ENCODE results near the gene TLE3.

TLE3 gene

GRCh38 chr15:70097321-70098152 lies at the start of gene TLE3:
Gene TLE3, minus strand, starts transcription at chr15:70097917. Its CDS starts 1,119 bp downstream, at chr15:70096798.
- peak; percentile 92 for DNase-seq (ENCODE audit: low read depth)
- peak; percentile 35 for TF ChIP-seq CTCF (IDR thresholded peaks at IDR 0.05; ENCODE audit: low read depth, low read length, missing control alignments)
- peak within 1 kb of the TSS; percentile 96 for H3K4me3 ChIP-seq (ENCODE audit: low read depth, low read length)

- TF ChIP-seq CTCF (IDR thresholded peaks at IDR 0.05; ENCODE audit: low read depth, low read length, missing control alignments) = no peak
- DNase-seq (ENCODE audit: low read depth) = no peak
These were observed 49.6 kb upstream of the TLE3 start for GRCh38 chr15:70147178-70147760.

GRCh38 chr15:70146771-70147170 lies 49.1 kb upstream of the TLE3 start:
- no peak for TF ChIP-seq CTCF (IDR thresholded peaks at IDR 0.05; ENCODE audit: low read depth, low read length, missing control alignments)
- no peak overlapping the region for H3K4me3 ChIP-seq (ENCODE audit: low read depth, low read length)
- no peak for DNase-seq (ENCODE audit: low read depth)

More at GRCh38 chr15:70147178-70147760, 49.6 kb upstream of the TLE3 start:
- no peak overlapping the region for H3K4me3 ChIP-seq (ENCODE audit: low read depth, low read length)

- no peak for TF ChIP-seq CTCF (IDR thresholded peaks at IDR 0.05; ENCODE audit: low read depth, low read length, missing control alignments)
These were observed 48.4 kb upstream of the TLE3 start for GRCh38 chr15:70146162-70146561.

GRCh38 chr15:70145261-70145660 lies 47.5 kb upstream of the TLE3 start:
- no peak for TF ChIP-seq CTCF (IDR thresholded peaks at IDR 0.05; ENCODE audit: low read depth, low read length, missing control alignments)
- no peak for DNase-seq (ENCODE audit: low read depth)
- H3K4me3 ChIP-seq (ENCODE audit: low read depth, low read length) = no peak overlapping the region

More at GRCh38 chr15:70146162-70146561, 48.4 kb upstream of the TLE3 start:
- DNase-seq (ENCODE audit: low read depth) = no peak
- no peak overlapping the region for H3K4me3 ChIP-seq (ENCODE audit: low read depth, low read length)

- no peak for DNase-seq (ENCODE audit: low read depth)
- H3K4me3 ChIP-seq (ENCODE audit: low read depth, low read length) = no peak overlapping the region
- TF ChIP-seq CTCF (IDR thresholded peaks at IDR 0.05; ENCODE audit: low read depth, low read length, missing control alignments) = no peak
These were observed 44.8 kb upstream of the TLE3 start for GRCh38 chr15:70142322-70143191.
